Measurements from ENCODE around the gene TRABD2A.
"Not testable (repeated sequence)": the region's sequence is repeated elsewhere in the genome, so short reads cannot be mapped to it uniquely, and the experiment has no call there.

GRCh38 chr2:84917821-84918220 is 36.9 kb upstream of the TRABD2A start:
- TF ChIP-seq EZH2phosphoT487 (conservative IDR thresholded peaks at IDR 0.05; ENCODE audit: low read length); CTCF (IDR thresholded peaks at IDR 0.05; ENCODE audit: insufficient read depth, low read length, poor library complexity, severe bottlenecking): not testable (repeated sequence)
